HUES64 (cell line): ENCODE data around the gene CSNK1A1L.

Source experiments
- H3K27ac ChIP-seq: 2 replicates; pipeline ENCODE4 v1.7.0; 2013; ENCODE audit warnings: low read depth, low read length, inconsistent platforms
- H3K27me3 ChIP-seq: 2 replicates; pipeline ENCODE4 v1.6.1; 2013; ENCODE audit warnings: mild to moderate bottlenecking, low read length; ENCODE audit not compliant: insufficient read depth
- H3K36me3 ChIP-seq: 2 replicates; pipeline ENCODE4 v1.6.1; 2013; ENCODE audit warnings: mild to moderate bottlenecking, low read length; ENCODE audit not compliant: insufficient read depth
- H3K4me1 ChIP-seq: 2 replicates; pipeline ENCODE4 v1.6.1; 2013; ENCODE audit warnings: mild to moderate bottlenecking, low read length, moderate library complexity; ENCODE audit not compliant: insufficient read depth
- H3K4me3 ChIP-seq: 2 replicates; pipeline ENCODE4 v1.5.1; 2013; ENCODE audit warnings: mild to moderate bottlenecking, low read length, moderate library complexity
- H3K9ac ChIP-seq: 2 replicates; pipeline ENCODE4 v1.6.1; 2013; ENCODE audit warnings: mild to moderate bottlenecking, low read depth, low read length
- H3K9me3 ChIP-seq: 2 replicates; pipeline ENCODE4 v1.6.1; 2013; ENCODE audit warnings: low read depth, low read length; ENCODE audit not compliant: insufficient read depth
- WGBS: fragments of 150-250, 120-280 bp; methylation state at CpG from one replicate; pipeline ENCODE4 v1.1.7; 2013; ENCODE audit warnings: missing lambda C conversion rate; 5-methylcytosine and 5-hydroxymethylcytosine counted together

Gene CSNK1A1L

GRCh38 chr13:37134411-37135041, 29.1 kb upstream of the CSNK1A1L start:
- H3K9me3 ChIP-seq = no peaks in the 10 kb centered on the region
- no peak overlapping the region for H3K27ac ChIP-seq
- H3K4me3 ChIP-seq = no peak overlapping the region
- H3K36me3 ChIP-seq = no peaks in the 10 kb centered on the region
- H3K4me1 ChIP-seq = no peaks in the 10 kb centered on the region
- WGBS = 83% methylated on average over 6 of the region's 6 CpGs
- H3K27me3 ChIP-seq = no peaks in the 10 kb centered on the region
- no peak overlapping the region for H3K9ac ChIP-seq

DNA sequence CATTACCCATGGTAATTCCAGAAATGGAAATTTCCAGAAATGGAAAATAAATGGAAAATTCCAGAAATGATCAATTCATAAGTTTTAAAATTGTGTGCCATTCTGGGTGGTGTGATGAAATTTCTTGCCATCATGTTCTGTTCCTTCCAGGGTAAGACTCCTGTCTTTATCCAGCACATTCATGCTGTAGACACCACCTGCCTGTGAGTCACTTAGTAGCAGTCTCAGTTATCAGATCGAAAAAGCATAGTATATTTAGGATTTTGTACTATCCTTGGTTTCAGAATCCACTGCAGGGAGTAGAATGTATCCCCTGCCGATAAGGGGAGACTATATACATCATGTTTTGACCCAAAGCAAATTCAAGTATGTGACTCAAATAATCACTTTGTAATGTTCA, 26.7 kb upstream of the CSNK1A1L start:
- Histone ChIP-seq H3K27me3 (no peaks in the 10 kb centered on the region), H3K36me3 (no peaks in the 10 kb centered on the region), H3K27ac (no peak overlapping the region), H3K9ac (no peak overlapping the region), H3K4me3 (no peak overlapping the region), H3K4me1 (no peaks in the 10 kb centered on the region), H3K9me3 (no peaks in the 10 kb centered on the region)
- 88% methylated on average over 2 of the region's 2 CpGs for WGBS

DNA sequence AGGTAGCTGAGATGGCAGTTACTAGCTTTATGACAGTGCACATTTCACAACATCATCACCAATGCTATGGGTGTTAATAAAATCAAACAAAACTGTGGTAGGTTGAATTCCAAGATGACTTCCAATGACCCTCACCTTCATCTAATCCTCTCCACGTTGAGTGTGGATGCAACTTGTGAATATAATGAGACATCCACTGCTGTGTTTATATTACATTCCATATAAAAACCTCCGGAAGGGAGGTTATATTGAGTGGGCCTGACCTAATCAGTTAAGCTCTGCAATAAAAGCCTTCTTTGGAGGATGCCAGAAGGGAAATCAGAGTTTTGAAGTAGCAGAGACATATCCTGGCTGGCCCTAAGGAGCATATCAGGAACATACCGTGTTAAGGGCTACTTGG, 25.6 kb upstream of the CSNK1A1L start:
- no peaks in the 10 kb centered on the region for H3K4me1 ChIP-seq
- H3K4me3 ChIP-seq = no peak overlapping the region
- WGBS = 93% methylated on average over 2 of the region's 3 CpGs
- no peak overlapping the region for H3K27ac ChIP-seq
- H3K27me3 ChIP-seq = no peaks in the 10 kb centered on the region
- no peak overlapping the region for H3K9ac ChIP-seq
- H3K9me3 ChIP-seq = no peaks in the 10 kb centered on the region
- H3K36me3 ChIP-seq = no peaks in the 10 kb centered on the region

DNA sequence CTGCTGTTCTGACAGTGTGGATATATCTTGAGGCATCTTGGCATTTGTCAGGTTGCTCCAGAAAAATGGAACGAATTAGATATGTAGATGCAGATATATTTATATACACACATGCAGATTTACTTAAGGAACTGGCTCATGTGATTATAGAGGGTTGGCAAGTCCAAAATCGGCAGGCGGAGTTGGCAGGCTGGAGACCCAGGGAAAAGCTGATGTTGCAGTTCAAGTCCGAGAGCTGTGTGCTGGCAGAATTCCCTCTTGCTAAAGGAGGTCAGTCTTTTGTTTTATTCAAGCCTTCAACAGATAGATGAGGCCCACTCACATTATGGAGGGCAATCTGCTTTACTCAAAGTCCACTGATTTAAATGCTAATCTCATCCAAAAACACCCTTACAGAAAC, 24.4 kb upstream of the CSNK1A1L start:
- WGBS = 96% methylated on average over 3 of the region's 4 CpGs

DNA sequence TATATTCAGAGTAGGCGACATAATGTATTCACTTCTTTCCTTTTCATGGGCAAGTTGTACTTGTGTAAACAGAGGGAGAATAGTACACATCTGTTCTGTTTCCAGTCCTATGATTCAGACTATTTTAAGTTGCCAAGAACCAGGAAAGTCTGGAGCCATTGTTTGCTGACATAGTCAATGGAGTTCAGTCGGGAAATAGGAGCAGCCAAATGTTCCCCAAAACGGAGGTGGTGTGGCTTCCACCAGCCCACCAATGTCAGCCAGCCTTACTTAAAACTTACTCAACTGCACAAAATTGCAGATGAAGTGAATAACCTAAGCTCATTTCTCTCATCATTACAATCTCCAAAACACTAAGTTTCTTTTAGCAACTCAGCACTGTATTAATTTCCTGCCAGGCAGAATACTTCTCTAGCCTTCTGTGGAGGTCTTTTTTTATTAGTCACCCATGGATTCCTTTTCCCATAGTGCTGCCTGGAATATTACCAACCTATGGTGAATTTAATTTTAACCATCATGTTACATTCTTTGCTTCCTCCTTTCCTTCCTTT, 22.3 kb upstream of the CSNK1A1L start:
- H3K36me3 ChIP-seq = no peaks in the 10 kb centered on the region
- no peaks in the 10 kb centered on the region for H3K27me3 ChIP-seq
- no peak overlapping the region for H3K4me3 ChIP-seq
- H3K4me1 ChIP-seq = no peaks in the 10 kb centered on the region
- no peak overlapping the region for H3K9ac ChIP-seq
- H3K27ac ChIP-seq = no peak overlapping the region
- H3K9me3 ChIP-seq = no peaks in the 10 kb centered on the region
- WGBS = 100% methylated on average over 3 of the region's 3 CpGs

More for the DNA sequence above, 24.4 kb upstream of the CSNK1A1L start:
- H3K36me3 ChIP-seq = no peaks in the 10 kb centered on the region
- no peaks in the 10 kb centered on the region for H3K4me1 ChIP-seq
- no peaks in the 10 kb centered on the region for H3K9me3 ChIP-seq
- H3K4me3 ChIP-seq = no peak overlapping the region
- H3K9ac ChIP-seq = no peak overlapping the region
- no peak overlapping the region for H3K27ac ChIP-seq
- no peaks in the 10 kb centered on the region for H3K27me3 ChIP-seq

GRCh38 chr13:37123337-37123736, 17.9 kb upstream of the CSNK1A1L start:
- Histone ChIP-seq H3K27ac (no peak overlapping the region), H3K36me3 (no peaks in the 10 kb centered on the region), H3K4me3 (no peak overlapping the region), H3K27me3 (no peaks in the 10 kb centered on the region), H3K4me1 (no peaks in the 10 kb centered on the region), H3K9ac (no peak overlapping the region), H3K9me3 (no peaks in the 10 kb centered on the region)
- WGBS = no CpG with 5 or more reads among the region's 1 CpG

DNA sequence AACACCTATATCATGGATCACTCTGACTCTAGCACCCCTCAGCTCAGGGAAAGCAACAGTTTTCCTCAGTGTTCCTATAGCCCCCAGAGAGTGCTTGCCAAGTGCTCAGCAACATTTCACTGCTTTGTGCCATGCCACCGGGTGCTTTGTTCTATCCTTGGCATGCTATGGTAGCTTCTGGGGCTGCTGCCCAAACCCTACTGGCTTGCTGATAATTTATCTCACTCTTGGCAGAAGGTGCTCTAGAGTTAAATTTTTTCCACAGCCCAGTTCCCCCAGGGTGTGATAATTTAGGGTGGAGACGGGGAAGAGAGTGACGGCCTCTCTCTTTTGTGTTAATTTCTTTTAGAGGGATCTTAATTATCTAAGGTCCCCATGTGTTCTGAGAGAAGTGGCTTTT, 12.6 kb upstream of the CSNK1A1L start:
- Histone ChIP-seq H3K27ac (no peak overlapping the region), H3K9ac (no peak overlapping the region), H3K9me3 (no peaks in the 10 kb centered on the region), H3K4me3 (no peak overlapping the region), H3K36me3 (no peaks in the 10 kb centered on the region), H3K4me1 (no peaks in the 10 kb centered on the region), H3K27me3 (no peaks in the 10 kb centered on the region)
- WGBS = 77% methylated on average over 3 of the region's 3 CpGs

- Histone ChIP-seq H3K9ac (no peak overlapping the region), H3K4me1 (no peaks in the 10 kb centered on the region), H3K27ac (no peak overlapping the region), H3K36me3 (no peaks in the 10 kb centered on the region), H3K27me3 (no peaks in the 10 kb centered on the region), H3K9me3 (no peaks in the 10 kb centered on the region), H3K4me3 (no peak overlapping the region)
- 97% methylated on average over 3 of the region's 4 CpGs for WGBS
Observed at GRCh38 chr13:37114250-37114649, 8.8 kb upstream of the CSNK1A1L start.

DNA sequence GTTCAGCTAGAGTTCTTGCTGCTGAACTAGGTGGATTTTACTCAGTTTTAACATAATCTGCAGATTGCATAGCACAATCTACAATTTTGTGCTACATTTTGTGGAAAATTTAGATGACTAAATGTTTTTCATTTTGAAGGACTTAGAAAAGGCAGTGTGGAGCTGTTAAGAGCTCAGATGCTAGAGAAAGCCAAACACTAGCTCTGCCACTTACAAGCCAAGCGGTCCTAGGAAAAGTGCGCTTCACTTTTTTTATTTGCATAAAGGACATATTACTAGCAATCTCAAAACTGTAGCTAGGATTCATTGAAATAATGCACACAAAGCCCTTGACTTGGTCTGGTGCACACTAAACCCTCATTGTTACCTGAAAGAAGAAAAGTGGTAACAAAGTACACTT, 8.1 kb upstream of the CSNK1A1L start:
- no peaks in the 10 kb centered on the region for H3K9me3 ChIP-seq
- WGBS = 100% methylated on average over 2 of the region's 2 CpGs
- no peak overlapping the region for H3K4me3 ChIP-seq
- no peaks in the 10 kb centered on the region for H3K27me3 ChIP-seq
- no peaks in the 10 kb centered on the region for H3K36me3 ChIP-seq
- no peak overlapping the region for H3K9ac ChIP-seq
- H3K4me1 ChIP-seq = no peaks in the 10 kb centered on the region
- no peak overlapping the region for H3K27ac ChIP-seq

DNA sequence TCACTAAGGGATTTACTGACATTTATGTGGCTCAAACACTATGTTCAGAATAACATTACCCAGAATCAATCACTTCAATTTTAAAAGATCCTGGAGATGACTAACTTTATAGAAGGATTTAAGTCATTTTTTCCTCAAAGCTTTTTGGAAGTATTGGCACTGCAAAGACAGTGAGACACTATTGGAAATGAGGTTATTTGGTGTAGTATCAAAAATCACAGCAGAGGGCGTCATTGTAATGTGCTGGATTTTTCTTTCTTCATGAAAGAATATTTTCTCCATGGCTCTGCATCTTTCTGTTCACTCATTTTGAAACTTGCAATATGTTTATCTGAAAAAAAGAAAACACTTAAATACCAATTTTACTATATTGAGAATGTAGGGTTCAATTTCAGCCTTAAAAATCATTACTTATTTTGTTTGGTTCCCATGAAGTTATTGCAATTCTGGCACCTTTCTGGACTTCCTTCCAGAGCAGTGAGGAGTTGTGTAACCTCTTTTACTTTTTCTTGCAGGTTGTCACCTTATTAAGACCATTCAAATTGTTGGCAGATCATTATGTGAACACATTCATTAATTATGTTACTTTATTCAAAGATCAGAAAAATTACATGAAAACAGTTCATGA, 3.7 kb upstream of the CSNK1A1L start:
- WGBS = 0% methylated on average over 1 of the region's 1 CpG
- no peak overlapping the region for H3K9ac ChIP-seq
- peaks cover 20% of the 10 kb centered on the region for H3K4me1 ChIP-seq
- no peak overlapping the region for H3K27ac ChIP-seq
- no peak overlapping the region for H3K4me3 ChIP-seq
- H3K36me3 ChIP-seq = no peaks in the 10 kb centered on the region
- no peaks in the 10 kb centered on the region for H3K9me3 ChIP-seq
- no peaks in the 10 kb centered on the region for H3K27me3 ChIP-seq

DNA sequence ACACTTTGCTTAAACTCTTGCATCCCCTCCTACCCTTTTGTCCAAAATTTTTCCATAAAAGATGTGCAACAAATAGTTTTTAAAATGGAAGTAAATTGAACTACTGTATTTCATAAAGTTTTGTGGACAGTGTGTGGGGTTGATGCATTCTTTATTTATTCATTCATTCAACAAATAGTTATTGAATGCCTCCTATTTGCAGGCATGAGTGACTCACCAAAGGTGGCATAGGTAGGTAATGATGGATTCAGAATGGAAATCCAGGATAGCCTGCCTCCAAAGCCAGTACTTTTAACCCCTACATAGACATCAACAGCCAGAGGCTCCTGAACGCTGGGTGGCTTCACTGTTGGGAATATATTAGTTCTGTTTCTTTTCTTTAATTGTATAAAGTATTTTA, 2.4 kb upstream of the CSNK1A1L start:
- no peak overlapping the region for H3K9ac ChIP-seq
- H3K27me3 ChIP-seq = no peaks in the 10 kb centered on the region
- H3K4me3 ChIP-seq = no peak overlapping the region
- H3K9me3 ChIP-seq = no peaks in the 10 kb centered on the region
- H3K36me3 ChIP-seq = no peaks in the 10 kb centered on the region
- H3K27ac ChIP-seq = no peak overlapping the region
- peaks cover 21% of the 10 kb centered on the region for H3K4me1 ChIP-seq
- no CpG with 5 or more reads among the region's 1 CpG for WGBS
